COLO668 (cell line): ENCODE measurements around the gene GNPTAB.
"Not testable (repeated sequence)": the region's sequence is repeated elsewhere in the genome, so short reads cannot be mapped to it uniquely, and the experiment has no call there.

Experiments used
- DNase-seq: peaks from one replicate; lab custom pipeline; 2025; ENCODE audit not compliant: unreplicated experiment; lab: John Stamatoyannopoulos, UW

Gene GNPTAB

DNA sequence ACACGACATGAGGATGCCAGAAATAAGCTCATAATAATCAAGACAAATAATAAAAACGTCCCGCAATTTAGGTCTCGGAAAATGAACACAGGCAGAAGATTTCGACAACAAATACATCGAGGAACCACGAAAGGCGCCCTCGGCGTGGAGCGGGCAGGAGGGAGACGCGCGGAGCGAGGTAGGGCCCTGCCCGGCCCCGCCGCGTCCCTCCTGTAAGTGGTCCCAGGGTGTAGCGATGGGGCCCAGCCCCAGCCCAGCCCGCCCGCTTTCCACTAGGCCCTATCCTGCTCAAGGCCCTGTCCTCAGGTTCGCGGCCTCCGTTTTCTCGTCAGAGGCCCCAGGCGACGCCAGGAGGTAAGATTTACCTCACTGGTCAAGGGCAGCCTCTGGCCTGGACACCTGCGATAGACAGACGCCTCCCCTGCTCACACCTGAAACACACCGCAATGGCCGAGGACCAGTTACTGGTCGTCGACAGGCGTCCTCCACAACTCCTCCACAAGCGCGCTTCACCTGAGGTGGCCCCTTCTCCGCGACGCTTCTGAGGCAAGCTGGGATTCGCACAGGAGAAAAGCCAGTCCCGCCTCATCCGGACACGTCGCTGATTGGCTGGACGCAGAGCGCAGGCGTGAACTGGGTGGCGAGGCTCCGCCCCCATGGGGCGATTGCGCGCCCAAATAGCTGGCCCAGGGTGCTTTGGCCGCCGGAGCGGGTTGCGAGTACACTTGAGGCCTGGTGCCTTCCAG, 91.7 kb downstream of the GNPTAB start, which contains the start of gene SYCP3:
Gene SYCP3, minus strand, starts transcription at position 543 of the 746 bp plus-strand sequence. CDS start 1,527 bp downstream, outside the sequence.
- no peak for DNase-seq

GRCh38 chr12:101737476-101737875, 93.3 kb downstream of the GNPTAB start:
- DNase-seq = no peak

DNA sequence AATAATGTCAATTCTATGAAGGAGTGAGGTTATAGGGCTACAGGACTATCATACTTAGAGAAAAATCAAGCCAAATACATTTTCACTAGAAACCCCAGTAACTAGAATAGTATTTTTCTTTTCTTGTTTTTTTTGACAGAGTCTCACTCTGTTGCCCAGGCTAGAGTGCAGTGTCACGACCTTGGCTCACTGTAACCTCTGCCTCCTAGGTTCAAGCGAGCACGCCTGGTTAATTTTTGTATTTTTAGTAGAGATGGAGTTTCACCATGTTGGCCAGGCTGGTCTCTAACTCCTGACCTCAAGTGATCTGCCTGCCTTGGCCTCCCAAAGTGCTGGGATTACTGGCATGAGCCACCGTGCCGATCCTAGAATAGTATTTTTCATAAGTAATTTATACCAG, 96.3 kb downstream of the GNPTAB start:
- DNase-seq = not testable (repeated sequence)

DNA sequence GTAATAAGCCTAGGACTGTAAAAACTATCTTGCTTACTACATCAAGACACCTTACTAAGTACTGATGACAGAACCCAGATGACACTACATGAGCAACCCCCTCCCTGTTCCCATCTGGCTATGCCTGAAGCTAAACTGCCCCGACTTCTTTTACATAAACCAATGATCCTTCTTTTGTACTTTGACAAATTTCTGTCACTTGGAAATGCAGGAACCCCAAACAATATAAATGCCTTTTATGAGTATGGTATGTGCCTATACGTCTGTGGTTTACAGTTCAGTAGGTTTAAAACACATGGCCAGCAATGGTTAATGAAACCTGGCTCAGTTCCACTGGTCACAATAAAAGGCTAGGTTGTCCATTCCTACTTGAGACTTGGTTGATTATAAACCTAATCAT, 97.6 kb downstream of the GNPTAB start:
- DNase-seq = no peak

GRCh38 chr12:101732318-101732717, 98.4 kb downstream of the GNPTAB start:
- no peak for DNase-seq

DNA sequence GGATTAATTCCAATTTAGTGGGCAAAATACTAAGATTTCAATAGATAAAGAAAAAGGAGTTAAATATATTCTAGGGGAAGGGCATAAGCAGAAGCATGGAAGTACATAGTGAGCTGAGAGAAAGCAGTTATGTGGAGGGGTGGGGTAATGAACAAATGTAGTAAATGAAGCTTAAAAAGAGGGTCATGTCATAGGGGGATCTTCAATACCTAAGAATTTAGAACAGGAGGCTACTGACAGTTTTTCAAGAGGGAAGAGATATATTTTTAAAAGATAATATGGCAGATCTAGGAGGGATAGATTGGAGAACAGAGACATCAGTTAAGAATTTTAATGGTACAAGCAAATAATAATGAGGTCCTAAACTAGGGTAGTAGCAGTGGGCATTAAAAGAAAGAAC, 100.9 kb downstream of the GNPTAB start:
- no peak for DNase-seq

- DNase-seq = no peak
Measured at GRCh38 chr12:101727098-101727497, 103.7 kb downstream of the GNPTAB start.

DNA sequence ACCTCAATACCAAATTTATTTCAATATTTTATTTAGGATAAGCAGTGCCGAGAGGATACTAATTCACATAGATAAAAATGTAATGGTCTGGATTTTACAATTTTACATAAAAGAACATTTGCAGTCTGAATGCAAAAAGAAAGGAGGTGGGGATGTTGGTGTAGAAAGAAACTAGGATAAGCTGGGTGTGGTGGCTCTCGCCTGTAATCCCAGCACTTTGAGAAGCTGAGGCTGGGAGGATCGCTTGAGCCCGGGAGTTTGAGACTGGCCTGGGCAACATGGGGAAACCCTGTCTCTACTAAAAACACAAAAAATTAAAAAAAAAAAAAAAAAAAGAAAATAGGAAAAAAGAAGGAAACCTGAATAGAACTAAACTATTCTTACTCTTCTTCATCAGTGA, 108.4 kb downstream of the GNPTAB start:
- no peak for DNase-seq

DNA sequence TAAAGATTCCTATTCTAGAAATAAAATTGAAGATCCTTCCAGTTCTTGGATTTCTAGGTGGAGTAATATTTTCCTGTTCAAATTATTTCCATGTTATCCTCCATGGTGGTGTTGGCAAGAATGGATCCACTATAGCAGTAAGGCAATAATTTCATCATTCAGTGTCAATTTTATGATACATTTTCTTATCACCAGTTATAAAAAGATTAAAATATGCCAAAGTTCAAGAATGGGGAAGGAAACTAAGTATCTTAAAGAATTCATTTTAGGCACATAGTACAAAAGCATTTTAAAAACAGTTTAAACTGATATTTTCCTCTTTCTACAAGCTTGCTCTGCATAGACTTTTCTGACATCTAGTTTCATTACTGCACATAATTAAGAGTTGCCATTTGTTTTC, 110.6 kb downstream of the GNPTAB start:
- DNase-seq = no peak

GRCh38 chr12:101719566-101719965, 111.2 kb downstream of the GNPTAB start:
- no peak for DNase-seq

GRCh38 chr12:101714877-101715444, 115.8 kb downstream of the GNPTAB start:
- no peak for DNase-seq

GRCh38 chr12:101713930-101714329, 116.8 kb downstream of the GNPTAB start:
- no peak for DNase-seq

- no peak for DNase-seq
Measured at GRCh38 chr12:101713059-101713682, 117.6 kb downstream of the GNPTAB start.

GRCh38 chr12:101710288-101710687, 120.5 kb downstream of the GNPTAB start:
- no peak for DNase-seq

- DNase-seq = no peak
Measured at GRCh38 chr12:101707131-101707782, 123.5 kb downstream of the GNPTAB start.

DNA sequence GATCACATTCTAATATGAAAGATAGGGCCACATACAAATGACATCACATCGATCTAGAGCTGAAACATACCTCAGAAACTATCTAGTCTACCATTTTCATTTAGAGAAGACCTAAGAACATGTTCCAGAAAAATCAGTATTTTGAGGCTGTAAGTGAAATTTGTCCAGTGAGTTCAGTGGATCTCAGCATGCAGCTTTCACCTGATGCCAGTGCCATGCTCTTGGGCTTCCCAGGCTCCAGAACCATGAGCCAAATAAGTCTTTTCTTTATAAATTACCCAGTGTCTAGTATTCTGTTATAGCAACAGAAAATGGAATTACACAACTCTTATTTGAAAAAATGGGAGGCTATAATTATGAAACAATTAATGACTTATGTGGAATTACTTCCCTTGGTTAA, 124.4 kb downstream of the GNPTAB start:
- DNase-seq = no peak

GRCh38 chr12:101703487-101703886, 127.3 kb downstream of the GNPTAB start:
- no peak for DNase-seq

GRCh38 chr12:101700299-101700820, 130.4 kb downstream of the GNPTAB start:
- no peak for DNase-seq

GRCh38 chr12:101698800-101699347, 131.9 kb downstream of the GNPTAB start:
- no peak for DNase-seq

GRCh38 chr12:101697930-101698799, 132.6 kb downstream of the GNPTAB start:
- peak; percentile 74 for DNase-seq
